LNCAP (cell line): ENCODE results near the gene ARHGAP40.

Source experiments
- TF ChIP-seq, protein P1 (sequence below): fragments of 450-650 bp; IDR thresholded peaks from 2 replicates; pipeline ENCODE4 v1.5.1; 2017; ENCODE audit warnings: mild to moderate bottlenecking

ARHGAP40 gene

DNA sequence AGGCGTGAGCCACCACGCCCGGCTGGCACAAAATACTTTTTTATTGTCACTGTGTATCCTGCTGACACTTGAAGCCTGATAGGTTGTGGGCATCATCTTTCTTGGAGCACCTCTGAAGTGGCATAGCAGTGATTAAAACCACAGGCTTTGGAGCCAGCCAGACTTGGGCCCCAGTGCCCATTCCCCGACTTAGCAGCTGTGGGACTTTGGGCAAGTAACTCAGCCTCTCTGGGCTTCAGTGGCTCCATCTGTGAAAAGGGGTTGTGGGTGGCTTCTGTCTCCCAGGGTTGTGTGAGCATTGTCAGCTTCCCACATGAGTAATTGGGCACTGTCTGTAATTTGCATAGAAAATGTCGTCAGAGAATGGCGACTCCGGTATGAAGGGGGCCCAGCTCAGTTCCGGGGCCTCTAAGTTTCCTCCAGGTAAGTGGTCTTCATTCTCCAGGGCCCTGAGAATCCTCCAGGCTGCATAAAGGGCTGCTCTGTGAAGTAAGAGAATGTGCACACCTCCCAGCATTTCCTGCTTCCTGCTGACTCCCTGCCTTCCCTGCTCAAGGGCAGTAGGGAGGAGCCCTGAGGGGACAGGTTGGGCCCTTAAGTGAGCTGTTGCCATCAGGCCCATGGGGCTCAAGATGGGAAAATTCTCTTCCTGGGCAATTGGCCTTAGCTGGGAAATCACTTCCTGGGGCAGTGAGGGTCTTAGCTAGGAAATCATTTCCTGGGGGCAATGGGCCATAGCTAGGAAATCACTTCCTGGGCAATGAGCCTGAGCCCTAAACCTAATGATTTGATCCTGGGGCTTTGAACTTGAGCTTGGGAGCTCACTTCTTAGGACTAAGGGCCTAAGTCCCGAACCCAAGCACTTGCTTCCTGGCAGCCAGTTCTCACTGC lies 27.2 kb downstream of the ARHGAP40 start:
- TF ChIP-seq, protein P1, sequence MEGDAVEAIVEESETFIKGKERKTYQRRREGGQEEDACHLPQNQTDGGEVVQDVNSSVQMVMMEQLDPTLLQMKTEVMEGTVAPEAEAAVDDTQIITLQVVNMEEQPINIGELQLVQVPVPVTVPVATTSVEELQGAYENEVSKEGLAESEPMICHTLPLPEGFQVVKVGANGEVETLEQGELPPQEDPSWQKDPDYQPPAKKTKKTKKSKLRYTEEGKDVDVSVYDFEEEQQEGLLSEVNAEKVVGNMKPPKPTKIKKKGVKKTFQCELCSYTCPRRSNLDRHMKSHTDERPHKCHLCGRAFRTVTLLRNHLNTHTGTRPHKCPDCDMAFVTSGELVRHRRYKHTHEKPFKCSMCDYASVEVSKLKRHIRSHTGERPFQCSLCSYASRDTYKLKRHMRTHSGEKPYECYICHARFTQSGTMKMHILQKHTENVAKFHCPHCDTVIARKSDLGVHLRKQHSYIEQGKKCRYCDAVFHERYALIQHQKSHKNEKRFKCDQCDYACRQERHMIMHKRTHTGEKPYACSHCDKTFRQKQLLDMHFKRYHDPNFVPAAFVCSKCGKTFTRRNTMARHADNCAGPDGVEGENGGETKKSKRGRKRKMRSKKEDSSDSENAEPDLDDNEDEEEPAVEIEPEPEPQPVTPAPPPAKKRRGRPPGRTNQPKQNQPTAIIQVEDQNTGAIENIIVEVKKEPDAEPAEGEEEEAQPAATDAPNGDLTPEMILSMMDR = no peak

DNA sequence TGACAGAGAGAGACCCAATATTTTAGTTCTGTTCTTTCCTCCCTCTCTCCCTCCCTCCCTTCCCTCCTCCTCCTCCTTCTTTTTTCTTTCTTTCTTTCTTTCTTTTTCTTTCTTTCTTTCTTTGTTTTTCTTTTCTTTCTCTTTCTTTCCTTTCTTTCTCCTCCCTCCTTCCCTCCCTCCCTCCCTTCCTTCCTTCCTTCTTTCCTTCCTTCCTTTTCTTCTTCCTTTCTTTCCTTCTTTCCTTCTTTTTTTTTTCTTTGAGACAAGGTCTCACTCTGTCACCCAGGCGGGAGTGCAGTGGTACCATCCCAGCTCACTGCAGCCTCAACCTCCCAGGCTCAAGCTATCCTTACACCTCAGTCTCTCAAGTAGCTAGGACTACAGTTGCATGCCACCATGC lies 28.4 kb downstream of the ARHGAP40 start:
- TF ChIP-seq, protein P1 = no peak

DNA sequence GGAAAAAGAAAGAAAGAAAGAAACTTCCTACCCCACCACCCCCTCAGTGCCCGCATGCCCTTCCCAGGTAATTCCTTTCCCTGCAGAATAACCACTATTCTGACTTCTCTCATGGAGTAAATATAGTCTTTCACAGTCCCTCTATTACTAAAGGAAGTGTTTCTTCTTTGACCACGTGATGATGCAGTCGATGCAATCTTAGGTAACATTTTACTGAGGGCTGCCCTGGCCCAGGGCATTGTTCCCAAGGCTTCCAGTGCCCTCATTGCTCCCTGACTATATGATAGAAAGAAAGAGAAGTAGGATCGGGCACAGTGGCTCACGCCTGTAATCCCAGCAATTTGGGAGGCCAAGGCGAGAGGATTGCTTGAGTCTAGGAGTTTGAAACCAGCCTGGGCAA lies 29.1 kb downstream of the ARHGAP40 start:
- TF ChIP-seq, protein P1 = no peak

DNA sequence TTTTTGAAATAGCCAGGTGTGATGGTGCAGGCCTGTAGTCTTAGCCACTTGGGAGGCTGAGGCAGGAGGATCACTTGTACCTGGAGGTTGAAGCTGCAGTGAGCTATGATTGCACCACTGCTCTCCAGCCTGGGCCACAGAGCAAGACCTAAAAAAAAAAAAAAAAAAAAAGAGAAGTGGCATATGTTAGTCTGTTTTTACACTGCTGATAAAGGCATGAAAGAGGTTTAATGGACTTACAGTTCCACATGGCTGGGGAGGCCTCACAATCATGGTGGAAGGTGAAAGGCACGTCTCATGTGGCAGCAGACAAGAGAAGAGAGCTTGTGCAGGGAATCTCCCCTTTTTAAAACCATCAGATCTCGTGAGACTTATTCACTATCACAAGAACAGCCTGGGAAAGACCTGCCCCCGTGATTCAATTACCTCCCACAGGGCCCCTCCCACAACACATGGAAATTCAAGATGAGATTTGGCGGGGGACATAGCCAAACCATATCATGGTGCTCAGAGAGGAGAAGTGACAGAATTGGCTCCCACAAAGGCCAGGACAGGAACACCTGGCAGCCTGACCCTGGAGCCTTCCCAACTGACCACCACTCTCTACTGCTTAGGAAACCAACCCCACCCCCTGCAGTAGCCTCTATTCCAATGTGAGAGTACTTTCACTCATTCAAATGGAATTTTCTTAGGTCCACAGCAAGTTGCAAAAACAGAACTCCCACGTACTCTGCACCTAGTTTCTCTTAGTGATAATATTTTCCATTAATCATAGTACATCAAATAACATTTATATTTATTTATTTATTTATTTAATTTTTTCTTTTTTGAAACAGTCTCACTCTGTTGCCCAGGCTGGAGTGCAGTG lies 29.8 kb downstream of the ARHGAP40 start:
- TF ChIP-seq, protein P1 = no peak

DNA sequence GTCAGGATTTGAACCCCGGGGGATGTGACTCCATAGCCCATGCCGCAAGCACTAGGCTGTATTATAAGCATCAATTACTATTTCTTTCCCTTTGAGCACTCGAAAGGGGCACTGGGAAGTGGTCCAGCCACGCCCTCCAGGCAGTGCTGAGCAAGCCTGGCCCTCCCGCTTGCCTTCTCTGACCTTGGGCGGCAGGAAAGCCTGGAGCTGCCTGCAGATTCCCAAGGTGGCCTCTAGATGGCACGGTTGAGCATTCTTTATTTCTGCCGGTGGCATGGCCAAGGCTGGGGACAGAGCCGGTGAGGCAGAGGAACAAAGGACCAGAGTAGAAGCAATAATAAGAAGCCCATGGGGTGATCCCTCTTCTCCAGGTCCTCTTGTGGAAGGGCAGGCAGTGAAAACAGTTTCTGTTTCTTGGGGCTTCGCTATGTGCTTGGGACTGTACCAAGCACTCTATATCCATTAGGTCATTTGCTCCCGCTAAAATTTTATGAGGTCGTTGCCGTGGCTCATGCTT lies 32.0 kb downstream of the ARHGAP40 start:
- TF ChIP-seq, protein P1 = peak; percentile 92

DNA sequence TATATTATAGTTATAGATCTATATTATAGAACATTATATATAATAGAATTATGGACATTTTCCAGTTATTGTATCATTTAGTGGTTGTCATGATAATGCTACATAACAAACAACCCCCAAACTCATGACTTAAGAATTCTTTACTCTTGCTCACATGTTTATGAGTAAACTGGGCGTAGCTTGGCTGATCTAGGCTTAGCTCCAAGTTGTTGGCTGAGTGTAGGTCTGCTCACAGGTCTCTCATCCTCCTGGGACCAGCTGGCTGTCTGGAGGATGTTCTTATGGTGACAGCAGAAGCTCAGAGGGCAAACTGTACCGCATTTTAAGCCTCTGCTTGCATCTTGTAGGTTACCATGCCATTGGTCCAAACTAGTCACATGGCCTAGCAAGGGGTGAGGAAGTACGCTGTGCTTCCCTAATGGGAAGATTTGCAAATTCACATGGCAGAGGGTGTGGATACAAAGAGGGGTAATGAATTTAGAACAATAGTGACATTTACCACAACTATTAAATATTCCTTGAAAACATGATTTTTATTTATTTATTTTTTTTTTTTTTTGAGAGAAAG lies 34.2 kb downstream of the ARHGAP40 start:
- TF ChIP-seq, protein P1 = no peak

DNA sequence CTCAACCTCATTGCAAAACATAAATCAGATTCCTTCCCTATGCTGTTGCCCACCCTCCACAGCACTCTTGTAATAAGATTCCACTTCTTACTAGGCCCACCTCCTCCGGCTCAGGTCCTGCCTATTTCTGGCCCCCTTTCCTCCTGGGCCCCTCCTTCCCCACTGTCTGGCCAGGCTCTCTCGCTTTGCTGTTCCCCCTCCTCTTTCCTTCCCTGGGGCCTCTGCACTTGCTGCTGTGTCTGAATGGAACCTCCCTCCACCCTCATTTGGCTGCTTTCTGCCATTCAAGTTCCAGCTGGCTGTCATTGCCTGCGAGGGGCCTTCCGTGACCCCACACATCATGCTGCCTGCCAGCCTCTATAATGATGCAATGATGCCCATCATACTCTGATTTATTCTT lies 38.9 kb downstream of the ARHGAP40 start:
- TF ChIP-seq, protein P1 = no peak
